Stimulated activated CD8-positive, alpha-beta memory T cell treated with anti-CD3 and anti-CD28 coated beads, Interleukin-15, amount 100 ng/mL, for 1 hour (primary cell): Measurements from ENCODE around the gene ZNF789.
"Not testable (repeated sequence)": the region's sequence is repeated elsewhere in the genome, so short reads cannot be mapped to it uniquely, and the experiment has no call there.

Source experiments
- DNase-seq: peaks from one replicate; pipeline ENCODE4 v3.0.0-alpha.2; 2020; ENCODE audit warnings: low read depth

The ZNF789 gene

DNA sequence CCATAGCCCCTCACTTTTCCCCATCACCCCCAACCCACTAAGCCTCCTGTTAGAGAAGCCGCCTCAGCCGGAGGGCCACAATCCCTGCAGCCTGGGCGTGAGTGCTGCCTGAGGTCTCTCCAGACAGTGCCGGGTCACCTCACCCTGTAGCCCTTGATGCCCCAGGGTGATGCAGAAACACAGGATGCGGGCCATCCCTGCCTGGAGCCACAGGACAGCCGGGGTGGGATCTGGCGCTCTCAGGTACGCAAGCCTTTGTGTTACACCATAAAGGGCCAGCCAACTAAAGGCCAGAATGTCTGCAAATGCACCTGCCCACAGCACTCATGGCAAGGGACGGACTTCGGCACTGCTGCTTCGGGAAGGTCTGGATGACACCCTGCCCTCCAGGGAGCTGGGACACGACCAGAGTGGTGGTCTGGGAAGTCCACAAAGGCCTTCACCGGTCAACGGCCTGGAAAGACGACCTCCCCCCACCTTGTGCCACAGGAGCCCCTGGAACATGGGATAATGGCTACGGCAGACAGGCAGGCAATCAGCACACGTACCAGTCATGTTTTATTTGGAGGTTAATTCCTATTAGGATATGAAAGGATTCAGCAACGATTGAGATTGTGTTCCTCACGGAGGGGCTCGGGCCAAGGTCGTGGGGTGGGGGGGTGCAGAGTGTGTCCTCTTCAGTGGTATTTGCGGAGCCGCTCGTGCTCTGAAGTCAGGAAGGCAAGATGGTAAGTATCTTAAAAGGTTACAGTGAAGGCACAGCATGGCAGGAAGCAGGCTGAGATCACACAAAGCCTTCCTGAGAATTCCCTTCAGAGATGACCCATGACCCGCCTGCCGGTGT, 14.8 kb upstream of the ZNF789 start:
- DNase-seq = no peak

DNA sequence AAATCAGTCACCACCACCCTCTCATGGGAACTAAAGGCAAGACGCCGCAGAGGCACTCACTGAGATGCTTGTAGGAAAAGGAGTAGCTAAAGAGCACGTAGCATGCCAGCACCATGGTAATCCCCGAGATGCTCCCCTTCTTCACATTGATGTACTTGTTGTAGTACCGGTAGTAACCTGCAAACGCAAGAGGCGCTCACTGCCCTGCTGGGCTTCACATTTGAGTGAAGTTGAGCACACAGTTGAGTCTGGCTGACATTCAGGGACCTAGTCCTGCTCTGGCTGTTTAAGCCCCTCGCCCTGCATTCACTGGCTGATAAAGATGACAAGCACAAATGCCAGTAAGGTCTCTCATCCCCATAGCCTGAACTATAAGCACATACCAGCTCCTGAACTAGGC, 13.6 kb upstream of the ZNF789 start:
- no peak for DNase-seq

DNA sequence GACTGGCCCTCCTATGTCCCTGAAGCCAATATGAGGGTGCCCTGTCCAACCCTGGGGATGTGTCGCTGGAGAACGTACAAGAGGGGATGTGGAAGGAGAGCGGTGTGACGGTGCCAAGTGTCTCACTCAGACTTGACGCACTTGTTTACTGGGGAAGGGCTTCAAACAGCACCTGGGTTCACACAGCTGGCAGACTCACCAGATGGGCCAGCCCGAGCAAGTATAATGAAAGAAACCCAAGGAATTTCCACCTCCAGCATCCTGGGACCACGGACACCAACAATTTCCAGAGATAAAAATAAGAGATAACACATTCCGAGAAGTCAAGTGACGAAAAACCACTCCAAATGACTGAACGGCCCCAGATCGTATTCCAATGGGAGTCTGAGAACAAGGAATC, 12.0 kb upstream of the ZNF789 start:
- no peak for DNase-seq

DNA sequence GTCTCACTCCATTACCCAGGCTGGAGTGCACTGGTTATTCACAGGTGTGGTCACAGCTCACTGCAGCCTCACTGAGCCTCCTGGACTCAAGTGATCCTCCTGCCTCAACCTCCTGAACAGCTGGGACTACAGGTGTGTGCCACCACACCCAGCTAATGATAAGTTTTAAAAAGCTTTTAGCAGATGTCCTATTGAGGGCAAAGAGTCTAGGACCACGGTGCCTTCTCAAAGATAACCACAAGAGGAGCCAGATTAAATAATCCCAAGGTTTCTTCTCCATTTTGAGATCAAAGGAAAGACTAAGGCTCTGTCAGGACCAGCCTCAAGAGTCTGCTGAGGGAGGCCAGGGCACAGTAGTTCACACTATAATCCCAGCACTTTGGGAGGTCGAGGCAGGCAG, 11.5 kb upstream of the ZNF789 start:
- DNase-seq = no peak

DNA sequence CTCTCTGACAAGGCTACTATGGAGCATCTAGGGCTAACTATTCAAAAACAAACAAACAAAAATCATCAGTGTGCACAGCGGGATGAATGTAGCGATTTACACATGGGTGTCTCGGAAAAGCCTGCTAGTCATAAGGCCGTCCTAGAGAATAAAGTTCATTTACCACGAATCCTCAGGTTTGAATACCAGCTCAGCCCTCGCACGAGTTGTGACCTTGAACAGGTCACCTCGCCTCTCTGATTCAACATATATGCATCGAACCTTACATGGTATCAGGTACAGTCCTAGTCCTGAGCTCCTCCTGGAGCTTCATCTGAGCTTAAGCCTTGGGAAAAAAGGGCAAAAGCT, 7.3 kb upstream of the ZNF789 start:
- DNase-seq = no peak

DNA sequence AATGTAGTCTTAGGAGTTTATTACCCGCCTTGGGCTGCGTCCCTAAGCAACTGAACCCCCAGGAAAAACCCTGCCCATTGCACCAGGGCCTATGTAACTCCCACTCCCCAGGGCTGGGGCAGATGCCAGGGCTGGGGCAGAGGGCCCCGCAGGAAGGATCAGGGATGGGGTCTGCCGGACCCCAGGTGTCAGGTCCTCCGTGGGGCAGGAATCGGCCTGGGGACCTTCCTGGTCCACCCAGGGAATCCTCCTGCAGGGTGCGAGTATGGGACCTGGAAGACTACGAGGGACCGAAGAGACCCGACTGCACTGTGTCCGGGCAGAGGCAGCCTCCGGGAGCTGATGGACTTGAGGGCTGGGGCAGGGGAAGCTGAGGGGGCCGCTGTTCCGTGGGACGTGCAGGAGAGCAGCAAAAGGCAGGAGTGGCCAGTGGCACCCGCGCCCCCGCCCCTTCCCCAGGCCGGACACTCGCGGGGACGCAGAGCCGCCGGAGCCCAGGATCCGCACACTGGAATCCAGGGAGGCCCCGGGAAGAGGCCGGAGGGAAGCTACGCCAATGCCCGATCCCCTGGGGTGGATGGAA, 4.3 kb upstream of the ZNF789 start:
- DNase-seq = no peak

DNA sequence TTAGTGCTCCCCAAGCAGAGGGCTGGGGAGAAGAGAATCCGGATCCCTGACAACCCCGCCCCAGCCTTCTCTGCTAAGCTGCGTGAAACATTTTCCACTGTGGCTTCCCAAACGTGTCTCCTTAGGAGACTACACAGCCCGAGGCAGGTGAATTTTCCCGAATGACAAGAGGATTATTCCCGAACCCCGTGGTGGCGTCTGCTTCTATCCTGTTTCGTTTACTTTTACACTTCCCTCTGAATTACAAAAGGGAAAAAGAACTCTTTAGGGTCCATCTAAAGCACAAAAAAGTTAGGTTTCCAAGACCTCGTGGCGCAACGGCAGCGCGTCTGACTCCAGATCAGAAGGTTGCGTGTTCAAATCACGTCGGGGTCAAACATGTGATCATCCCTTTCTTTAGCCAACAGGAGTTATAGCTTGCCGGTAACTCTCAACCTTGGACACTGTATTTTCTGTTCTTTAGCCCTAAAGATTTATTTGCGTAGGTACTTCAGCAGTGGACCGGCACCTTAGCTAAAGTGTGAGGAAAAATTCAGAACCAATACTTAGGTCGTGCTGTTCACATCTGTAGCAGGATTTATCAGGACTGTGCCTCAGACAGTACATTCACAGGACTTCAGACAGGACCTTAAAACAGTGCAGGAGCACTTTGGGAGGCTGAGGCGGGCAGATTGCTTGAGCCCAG, 3.2 kb upstream of the ZNF789 start:
- DNase-seq = no peak

DNA sequence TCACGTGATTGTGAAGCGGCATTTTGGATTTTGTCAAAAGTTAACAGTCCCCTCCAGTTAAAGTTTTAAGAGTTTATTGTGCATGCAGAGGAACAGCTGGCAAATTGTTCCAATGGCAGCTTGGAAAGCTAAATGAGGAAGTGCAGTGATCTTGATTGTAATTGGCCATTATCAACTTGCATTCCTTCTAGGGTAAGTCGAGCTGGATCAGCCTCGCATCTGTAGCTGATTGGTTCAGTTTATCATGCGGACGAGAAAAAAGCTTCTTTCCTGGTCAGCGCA, 566 bp downstream of the ZNF789 start:
- no peak for DNase-seq

DNA sequence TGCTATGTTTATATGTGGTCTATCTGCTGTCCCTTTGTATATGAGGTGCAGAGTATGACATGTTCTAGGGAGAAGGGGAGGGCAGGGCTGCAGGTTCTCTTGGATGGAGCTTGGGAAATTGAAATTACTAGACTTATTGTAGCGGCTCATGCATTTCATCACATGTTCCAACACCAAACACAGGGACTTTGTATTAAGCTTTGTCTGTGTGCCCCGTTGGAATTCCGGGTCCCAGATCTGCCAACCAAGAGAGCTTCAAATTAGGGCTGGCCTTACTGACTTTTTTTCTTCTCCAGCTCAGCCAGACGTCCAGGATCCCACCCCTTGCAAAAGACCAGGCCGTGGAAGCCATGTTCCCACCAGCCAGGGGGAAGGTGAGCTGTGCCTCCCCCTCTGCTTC, 3.4 kb downstream of the ZNF789 start:
- no peak for DNase-seq

DNA sequence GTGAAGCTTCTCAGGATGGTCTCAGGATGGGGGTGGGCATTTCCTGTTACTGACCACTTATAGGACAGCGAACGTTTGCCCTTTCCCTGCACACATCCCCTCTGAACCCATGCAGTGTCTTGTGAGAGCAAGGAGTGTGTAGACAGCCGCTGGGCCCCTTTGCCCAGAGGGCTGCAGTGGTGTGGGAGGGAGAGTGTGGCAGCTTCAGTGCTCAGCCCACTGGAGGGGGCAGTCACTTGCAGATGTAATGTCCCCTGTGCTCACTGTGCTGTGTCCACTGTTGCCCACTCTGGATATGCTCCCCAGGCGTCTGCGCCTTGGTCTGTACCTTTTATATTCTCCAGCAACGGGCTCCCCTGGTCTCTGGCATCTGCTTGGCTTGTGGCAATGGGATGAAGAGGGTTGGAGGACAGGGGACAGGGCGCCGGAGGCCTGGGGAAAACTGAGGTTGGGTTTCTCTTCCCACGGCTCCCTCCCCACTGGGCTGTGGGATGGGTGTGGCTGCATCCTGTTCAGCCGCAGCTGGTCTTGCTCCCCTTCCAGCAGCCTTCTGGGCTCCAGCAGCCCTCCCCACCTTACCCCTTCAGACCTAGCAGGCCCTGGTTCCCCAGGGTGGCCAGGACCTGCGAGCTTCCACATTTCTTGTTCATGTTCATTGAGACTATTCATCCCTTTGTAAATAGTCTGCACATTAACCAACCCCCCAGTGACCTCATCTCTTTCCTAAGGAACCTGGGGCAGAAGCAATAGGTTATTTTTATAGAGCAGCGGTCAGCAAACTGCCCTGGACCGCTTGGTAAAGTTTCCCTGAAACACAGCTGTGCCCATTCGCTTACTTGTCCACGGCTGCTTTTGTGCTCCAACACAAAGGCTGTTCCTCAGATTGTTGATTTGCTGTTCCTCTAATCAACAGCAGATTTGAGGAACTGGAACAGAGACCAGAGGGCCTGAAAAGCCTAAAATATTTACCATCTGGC, 6.1 kb downstream of the ZNF789 start:
- DNase-seq = no peak

DNA sequence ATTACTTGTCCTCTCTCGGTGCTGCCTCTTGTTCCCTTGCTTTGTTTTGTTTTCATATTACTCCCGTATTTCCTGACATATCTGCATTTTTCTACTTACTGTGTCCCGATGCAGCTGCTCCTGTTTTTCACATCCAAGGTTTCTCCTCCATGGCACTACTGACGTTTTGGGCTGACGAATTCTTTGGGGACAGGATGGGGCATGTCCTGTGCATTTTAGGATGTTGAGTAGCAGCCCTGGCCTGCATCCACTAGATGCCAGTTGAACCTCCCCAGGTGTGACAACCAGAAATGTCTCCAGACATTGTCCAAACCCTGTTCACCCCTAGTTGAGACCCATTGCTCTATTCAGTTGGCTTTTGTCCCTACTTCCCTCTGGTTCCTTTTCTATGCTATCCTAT, 12.4 kb downstream of the ZNF789 start:
- no peak for DNase-seq

DNA sequence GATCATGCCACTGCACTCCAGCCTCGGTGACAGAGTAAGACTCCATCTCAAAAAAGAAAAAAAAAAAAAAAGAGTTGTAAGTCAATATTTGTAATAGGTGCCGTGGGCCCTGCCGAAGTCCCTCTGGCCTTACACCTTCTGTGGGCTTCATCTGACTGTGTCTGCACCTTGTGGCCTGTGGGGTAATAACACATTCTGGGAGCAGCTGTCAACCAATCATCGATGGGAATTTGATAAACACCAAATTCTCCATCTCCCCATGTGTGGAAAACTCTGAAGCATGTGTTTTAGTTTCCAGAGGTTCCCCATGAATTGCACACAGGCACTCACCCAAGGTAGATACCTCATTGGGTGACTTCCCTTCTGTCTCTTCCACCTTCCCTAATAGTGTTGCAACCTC, 16.5 kb downstream of the ZNF789 start:
- DNase-seq = no peak

DNA sequence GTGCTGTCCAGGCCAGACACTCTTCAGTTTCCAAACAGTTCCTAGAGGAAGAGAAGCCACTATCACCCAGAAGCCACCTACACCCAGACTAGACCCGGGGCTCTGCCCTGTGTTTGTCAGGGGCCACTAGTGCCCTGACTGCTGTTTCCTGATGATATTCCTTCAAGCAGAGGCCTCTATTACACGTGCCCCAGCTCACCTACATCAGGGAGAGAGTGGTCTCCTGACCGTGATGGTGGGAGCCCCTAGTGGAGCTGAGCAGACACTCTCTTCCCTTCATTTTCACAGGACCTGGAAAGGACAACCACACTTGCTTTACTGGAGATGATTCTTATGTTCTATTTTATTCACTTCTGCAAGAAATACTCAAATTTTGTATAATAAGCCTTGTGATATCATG, 18.2 kb downstream of the ZNF789 start:
- DNase-seq = no peak

DNA sequence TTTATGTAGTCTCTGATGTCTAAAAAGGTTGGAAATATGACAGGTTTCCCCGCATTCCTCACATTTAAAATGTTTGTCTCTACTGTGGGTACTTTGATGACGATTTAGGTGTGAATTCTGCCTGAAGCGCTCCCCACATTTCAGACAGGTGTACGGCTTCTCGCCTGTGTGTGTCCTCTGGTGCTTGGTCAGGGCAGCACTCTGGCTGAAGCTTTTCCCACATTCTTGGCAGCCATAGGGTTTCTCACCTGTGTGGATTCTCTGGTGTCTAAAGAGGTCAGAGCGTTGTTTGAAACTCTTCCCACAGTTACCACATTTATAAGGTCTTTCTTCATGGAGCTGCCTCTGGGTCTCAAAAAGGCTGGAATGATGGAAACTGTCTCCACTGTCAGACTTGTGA, 21.1 kb downstream of the ZNF789 start:
- DNase-seq = no peak

DNA sequence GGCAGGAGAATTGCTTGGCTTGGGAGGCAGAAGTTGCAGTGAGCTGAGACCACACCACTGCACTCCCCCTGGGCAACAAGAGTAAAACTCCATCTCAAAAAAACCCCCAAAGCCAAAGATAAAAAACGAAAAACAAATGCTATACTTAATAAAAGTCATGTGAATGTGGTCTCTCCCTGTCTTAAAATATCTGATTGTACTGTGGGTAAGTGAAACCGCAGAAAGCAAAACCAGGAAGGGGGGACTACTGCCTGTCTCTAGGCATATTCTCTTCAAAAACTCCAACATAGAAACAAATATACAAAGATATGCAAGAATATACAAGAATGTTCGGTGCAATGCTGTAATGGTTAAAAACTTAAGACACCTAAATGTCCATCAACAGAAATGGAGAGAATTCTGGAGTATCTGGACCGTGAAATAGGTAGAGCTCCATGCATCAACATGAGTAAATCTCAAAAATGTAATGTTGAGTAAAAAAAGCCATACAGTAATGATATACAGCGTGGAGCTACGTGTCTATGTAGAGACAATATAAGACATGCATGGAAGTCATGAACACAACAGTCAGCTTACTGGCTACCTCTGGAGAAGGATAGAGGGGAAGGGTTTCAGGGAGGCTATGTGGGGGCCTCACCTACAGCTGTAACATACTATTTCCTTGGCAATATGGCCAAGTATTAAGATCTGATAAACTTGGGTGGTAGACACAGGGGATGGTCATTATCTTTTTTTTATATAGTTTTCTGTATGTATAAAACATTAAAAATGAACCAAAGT, 25.3 kb downstream of the ZNF789 start:
- no peak for DNase-seq

DNA sequence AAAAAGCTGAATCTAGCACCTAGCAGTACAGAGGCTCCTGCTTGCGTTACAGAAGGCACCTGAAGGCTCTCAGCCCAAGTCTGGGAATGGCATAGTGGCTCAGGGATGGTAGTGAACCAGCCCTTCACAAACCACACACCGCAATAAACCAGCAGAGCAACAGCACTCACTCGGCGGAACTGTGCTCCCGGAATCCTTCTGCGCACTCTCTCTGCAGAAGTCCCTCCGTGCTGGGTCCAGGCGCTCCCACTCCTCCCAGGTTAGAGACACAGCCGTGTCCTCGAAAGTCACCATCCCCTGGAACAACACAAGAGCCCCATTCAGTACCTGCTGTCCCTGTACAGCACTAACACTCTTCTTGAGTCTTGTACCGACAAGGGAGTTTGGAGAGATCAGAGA, 25.9 kb downstream of the ZNF789 start:
- DNase-seq = no peak

DNA sequence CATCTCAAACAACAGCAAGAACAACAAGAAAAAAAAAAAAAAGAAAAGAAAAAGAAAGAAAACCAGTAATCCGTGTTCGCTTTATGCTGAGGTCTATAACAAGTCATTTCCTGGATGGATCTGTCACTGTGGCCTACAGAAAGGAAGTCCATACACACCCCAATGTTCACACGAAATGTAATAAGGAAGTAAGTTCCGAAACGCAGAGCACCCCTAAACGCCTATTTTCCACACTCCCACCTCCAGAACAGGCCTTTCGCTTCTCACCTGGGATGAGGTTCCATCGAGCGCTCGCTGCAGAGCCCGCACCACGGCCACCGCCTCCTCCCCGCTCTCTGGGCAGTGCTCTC, 26.7 kb downstream of the ZNF789 start:
- no peak for DNase-seq

DNA sequence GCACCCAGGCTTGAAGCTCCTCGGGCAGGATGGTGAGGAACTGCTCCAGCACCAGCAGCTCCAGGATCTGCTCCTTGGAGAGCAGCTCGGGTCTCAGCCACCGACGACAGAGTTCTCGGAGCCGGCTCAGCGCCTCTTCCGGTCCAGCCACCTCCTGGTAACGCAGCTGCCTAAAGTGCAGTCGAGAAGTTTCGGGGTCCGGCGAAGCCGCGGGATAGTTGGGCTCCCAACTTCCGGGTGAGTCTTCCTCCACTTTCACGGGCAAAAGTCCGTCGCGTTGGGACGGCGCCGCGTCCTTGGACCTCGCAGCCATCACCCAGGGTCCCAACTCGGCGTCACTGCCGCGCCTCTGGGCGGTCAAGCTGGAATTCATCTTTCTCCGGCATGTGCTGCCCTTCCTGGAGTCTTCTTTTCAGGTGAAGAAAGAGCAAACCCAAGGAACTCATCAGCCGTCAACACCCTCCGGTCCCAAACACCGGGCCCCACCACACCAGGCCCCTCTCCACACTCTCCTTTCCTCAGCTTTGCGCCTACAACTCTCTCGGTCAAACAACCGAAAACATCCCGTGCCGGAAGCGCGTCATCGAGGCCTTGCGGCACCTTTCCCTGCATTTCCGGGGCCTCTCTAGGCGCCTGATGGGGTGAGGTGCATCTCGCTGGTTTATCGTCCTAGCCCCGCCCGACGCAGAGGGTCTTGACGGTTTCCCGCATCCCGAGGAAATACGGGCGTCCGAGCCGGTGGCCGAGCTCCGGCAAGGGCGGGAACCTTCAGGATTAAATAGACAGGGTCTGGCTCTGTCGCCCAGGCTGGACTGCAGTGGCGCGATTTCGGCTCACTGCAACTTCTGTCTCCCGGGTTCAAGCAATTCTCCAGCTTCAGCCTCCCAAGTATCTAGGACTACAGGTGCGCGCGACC, 27.3 kb downstream of the ZNF789 start, which contains the start of gene ZNF394:
ZNF394 (minus strand) TSS at position 561 of the 916 bp plus-strand sequence; CDS start at position 373, 188 bp downstream.
- peak; percentile 76 for DNase-seq

DNA sequence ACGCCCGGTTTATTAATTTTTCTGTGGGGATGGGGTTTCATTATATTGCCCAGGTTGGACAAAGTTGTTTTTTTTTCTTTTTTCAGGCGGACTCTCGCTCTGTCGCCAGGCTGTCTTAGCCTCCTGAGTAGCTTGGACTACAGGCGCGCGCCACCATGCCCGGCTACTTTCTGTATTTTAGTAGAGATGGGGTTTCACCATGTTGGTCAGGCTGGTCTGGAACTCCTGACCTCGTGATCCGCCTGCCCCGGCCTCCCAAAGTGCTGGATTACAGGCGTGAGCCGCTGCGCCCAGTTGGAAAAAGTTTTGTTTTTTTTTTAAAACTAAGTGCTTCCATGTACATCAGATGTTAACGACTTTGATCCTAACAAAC, 27.9 kb downstream of the ZNF789 start:
- no peak for DNase-seq

DNA sequence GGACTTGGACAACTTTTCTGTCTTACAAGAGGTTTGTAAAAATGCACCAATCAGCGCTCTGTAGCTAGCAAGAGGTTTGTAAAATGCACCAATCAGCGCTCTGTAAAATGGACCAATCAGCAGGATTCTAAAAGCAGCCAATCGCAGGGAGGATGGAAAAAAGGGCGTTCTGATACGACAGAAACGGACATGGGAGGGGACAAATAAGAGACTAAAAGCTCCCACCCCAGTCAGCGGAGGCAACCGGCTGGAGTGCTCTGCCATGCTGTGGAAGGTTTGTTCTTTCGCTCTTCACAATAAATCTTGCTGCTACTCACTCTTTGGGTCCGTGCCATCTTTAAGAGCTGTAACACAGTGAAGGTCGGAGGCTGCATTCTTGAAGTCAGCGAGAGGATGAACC, 28.5 kb downstream of the ZNF789 start:
- not testable (repeated sequence) for DNase-seq

DNA sequence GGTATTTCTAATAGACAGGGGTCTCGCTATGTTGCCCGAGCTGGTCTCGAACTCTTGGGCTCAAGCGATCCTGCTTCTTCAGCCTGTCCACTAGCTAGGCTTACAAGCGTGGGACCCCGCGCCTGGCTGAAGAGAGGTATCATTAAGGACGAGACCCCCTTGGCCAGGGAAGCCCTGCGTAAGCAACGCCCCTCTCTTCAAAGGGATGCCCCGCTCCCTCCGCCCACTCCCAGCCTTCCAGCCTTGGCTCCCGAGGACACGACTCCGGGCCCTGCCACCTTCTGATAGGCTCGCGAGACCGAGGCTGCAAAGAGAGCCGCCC, 31.6 kb downstream of the ZNF789 start:
- DNase-seq = no peak
